NT2/D1 (cell line): Measurements from ENCODE around the gene CPT2.

Source experiments
- YY1 ChIP-seq: IDR thresholded peaks from 2 replicates; pipeline ENCODE4 v1.6.1; 2011; ENCODE audit not compliant: insufficient read length, insufficient read depth
- ZNF274 ChIP-seq: IDR thresholded peaks from 2 replicates; pipeline ENCODE4 v1.6.1; 2011; ENCODE audit warnings: mild to moderate bottlenecking, low read depth, low read length

DNA sequence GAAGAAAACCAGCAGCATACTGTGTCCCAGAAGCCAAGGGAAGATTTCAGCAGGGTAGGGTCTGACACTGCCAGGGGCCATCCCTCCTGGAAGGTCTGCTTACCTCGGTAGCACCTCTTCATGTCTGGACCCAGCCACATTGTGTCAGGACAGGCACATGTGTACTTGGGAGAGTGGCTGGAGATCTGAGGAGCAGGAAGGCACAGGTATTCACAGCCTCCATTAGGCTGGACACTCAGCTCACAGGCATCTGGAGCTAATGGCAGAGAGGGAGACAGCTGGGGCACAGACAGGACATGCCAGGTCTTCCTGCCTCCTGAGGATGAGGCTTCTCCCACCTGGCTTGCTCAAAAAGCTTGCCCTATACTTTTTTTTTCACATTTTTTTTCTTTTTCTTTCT, 61.6 kb downstream of the CPT2 start:
- TF ChIP-seq YY1 (no peak), ZNF274 (no peak)
